Measurements from ENCODE around the gene OR2Y1.
"Not testable (repeated sequence)": the region's sequence is repeated elsewhere in the genome, so short reads cannot be mapped to it uniquely, and the experiment has no call there.

OR2Y1 gene

GRCh38 chr5:180755601-180756000 lies 15.7 kb upstream of the OR2Y1 start:
- Histone ChIP-seq H4K91ac (ENCODE audit: low read depth, low read length) (no peak overlapping the region), H2AK5ac (ENCODE audit: low read length) (no peak overlapping the region)
- WGBS (ENCODE audit: extremely low coverage, insufficient coverage, insufficient read length) = no CpG with 5 or more reads among the region's 2 CpGs

GRCh38 chr5:180744253-180744652 lies 4.4 kb upstream of the OR2Y1 start:
- WGBS (ENCODE audit: extremely low coverage, insufficient coverage, insufficient read length) = no CpG with 5 or more reads among the region's 5 CpGs
- Histone ChIP-seq H3K4ac (ENCODE audit: low read depth, low read length) (no peak overlapping the region), H2BK120ac (ENCODE audit: insufficient read depth, low read length, poor library complexity) (no peak overlapping the region), H3K4me1 (ENCODE audit: control insufficient read depth in 1 of 2, insufficient read depth in 2 of 2, low read length in 2 of 2) (no peaks in the 10 kb centered on the region), H3K23ac (ENCODE audit: low read length) (no peak overlapping the region), H2AK5ac (ENCODE audit: low read length) (no peak overlapping the region), H3K27me3 (ENCODE audit: insufficient read depth, low read length) (no peaks in the 10 kb centered on the region), H3K36me3 (ENCODE audit: control insufficient read depth in 1 of 2, insufficient read depth in 2 of 2, low read length in 2 of 2) (no peaks in the 10 kb centered on the region), H4K8ac (ENCODE audit: low read depth, low read length) (no peak overlapping the region), H3K14ac (ENCODE audit: low read length) (no peak overlapping the region), H3K79me2 (ENCODE audit: control insufficient read depth, insufficient read depth, low read length, poor library complexity) (no peaks in the 10 kb centered on the region), H2BK5ac (ENCODE audit: low read depth, low read length, poor library complexity) (no peak overlapping the region), H2BK12ac (ENCODE audit: low read length) (no peak overlapping the region), H3K9me3 (ENCODE audit: insufficient read depth, low read depth, low read length) (peaks cover 3% of the 10 kb centered on the region), H3K9ac (ENCODE audit: low read length) (no peak overlapping the region), H3K4me3 (ENCODE audit: low read depth, low read length) (no peak overlapping the region), H3K4me2 (ENCODE audit: low read length) (no peak overlapping the region), H3K18ac (ENCODE audit: low read length) (no peak overlapping the region), H4K91ac (ENCODE audit: low read depth, low read length) (no peak overlapping the region), H2AFZ (ENCODE audit: insufficient read depth, low read length, poor library complexity) (no peak overlapping the region), H4K12ac (ENCODE audit: low read depth, low read length) (no peak overlapping the region), H3K27ac (ENCODE audit: low read depth, low read length) (no peak overlapping the region), H3K79me1 (ENCODE audit: low read length) (no peaks in the 10 kb centered on the region)
- DNase-seq = no peak

More at GRCh38 chr5:180755601-180756000, 15.7 kb upstream of the OR2Y1 start:
- no peaks in the 10 kb centered on the region for H3K27me3 ChIP-seq (ENCODE audit: insufficient read depth, low read length)
- H3K14ac ChIP-seq (ENCODE audit: low read length) = no peak overlapping the region
- H3K4ac ChIP-seq (ENCODE audit: low read depth, low read length) = no peak overlapping the region
- no peaks in the 10 kb centered on the region for H3K79me1 ChIP-seq (ENCODE audit: low read length)
- H3K27ac ChIP-seq (ENCODE audit: low read depth, low read length) = no peak overlapping the region
- no peak overlapping the region for H2BK5ac ChIP-seq (ENCODE audit: low read depth, low read length, poor library complexity)
- no peak for DNase-seq
- H4K8ac ChIP-seq (ENCODE audit: low read depth, low read length) = no peak overlapping the region
- no peaks in the 10 kb centered on the region for H3K4me1 ChIP-seq (ENCODE audit: control insufficient read depth in 1 of 2, insufficient read depth in 2 of 2, low read length in 2 of 2)
- no peaks in the 10 kb centered on the region for H3K79me2 ChIP-seq (ENCODE audit: control insufficient read depth, insufficient read depth, low read length, poor library complexity)
- no peak overlapping the region for H2BK12ac ChIP-seq (ENCODE audit: low read length)
- H3K9ac ChIP-seq (ENCODE audit: low read length) = no peak overlapping the region
- H3K36me3 ChIP-seq (ENCODE audit: control insufficient read depth in 1 of 2, insufficient read depth in 2 of 2, low read length in 2 of 2) = no peaks in the 10 kb centered on the region
- no peak overlapping the region for H2AFZ ChIP-seq (ENCODE audit: insufficient read depth, low read length, poor library complexity)
- peaks cover 15% of the 10 kb centered on the region for H3K9me3 ChIP-seq (ENCODE audit: insufficient read depth, low read depth, low read length)
- no peak overlapping the region for H2BK120ac ChIP-seq (ENCODE audit: insufficient read depth, low read length, poor library complexity)
- H4K12ac ChIP-seq (ENCODE audit: low read depth, low read length) = no peak overlapping the region
- H3K4me2 ChIP-seq (ENCODE audit: low read length) = no peak overlapping the region
- no peak overlapping the region for H3K23ac ChIP-seq (ENCODE audit: low read length)
- H3K4me3 ChIP-seq (ENCODE audit: low read depth, low read length) = no peak overlapping the region
- H3K18ac ChIP-seq (ENCODE audit: low read length) = no peak overlapping the region

GRCh38 chr5:180742727-180743126 lies 2.9 kb upstream of the OR2Y1 start:
- DNase-seq = peak in 1 of 2 donors; percentile 5
- Histone ChIP-seq H2BK12ac (ENCODE audit: low read length) (no peak overlapping the region), H2AK5ac (ENCODE audit: low read length) (no peak overlapping the region), H4K12ac (ENCODE audit: low read depth, low read length) (no peak overlapping the region), H4K91ac (ENCODE audit: low read depth, low read length) (no peak overlapping the region), H4K8ac (ENCODE audit: low read depth, low read length) (no peak overlapping the region), H3K36me3 (ENCODE audit: control insufficient read depth in 1 of 2, insufficient read depth in 2 of 2, low read length in 2 of 2) (no peaks in the 10 kb centered on the region), H3K14ac (ENCODE audit: low read length) (no peak overlapping the region), H2BK5ac (ENCODE audit: low read depth, low read length, poor library complexity) (no peak overlapping the region), H3K9ac (ENCODE audit: low read length) (no peak overlapping the region), H3K4me2 (ENCODE audit: low read length) (no peak overlapping the region), H3K18ac (ENCODE audit: low read length) (no peak overlapping the region), H3K27me3 (ENCODE audit: insufficient read depth, low read length) (no peaks in the 10 kb centered on the region), H3K79me2 (ENCODE audit: control insufficient read depth, insufficient read depth, low read length, poor library complexity) (no peaks in the 10 kb centered on the region), H2AFZ (ENCODE audit: insufficient read depth, low read length, poor library complexity) (no peak overlapping the region), H3K4me3 (ENCODE audit: low read depth, low read length) (no peak overlapping the region), H3K4me1 (ENCODE audit: control insufficient read depth in 1 of 2, insufficient read depth in 2 of 2, low read length in 2 of 2) (no peaks in the 10 kb centered on the region), H3K4ac (ENCODE audit: low read depth, low read length) (no peak overlapping the region), H3K27ac (ENCODE audit: low read depth, low read length) (no peak overlapping the region), H2BK120ac (ENCODE audit: insufficient read depth, low read length, poor library complexity) (no peak overlapping the region), H3K9me3 (ENCODE audit: insufficient read depth, low read depth, low read length) (peaks cover 3% of the 10 kb centered on the region), H3K23ac (ENCODE audit: low read length) (no peak overlapping the region), H3K79me1 (ENCODE audit: low read length) (no peaks in the 10 kb centered on the region)
- no CpG with 5 or more reads among the region's 6 CpGs for WGBS (ENCODE audit: extremely low coverage, insufficient coverage, insufficient read length)

GRCh38 chr5:180740953-180741352 lies 1.1 kb upstream of the OR2Y1 start:
- not testable (repeated sequence) for H3K14ac ChIP-seq (ENCODE audit: low read length); H3K18ac ChIP-seq (ENCODE audit: low read length); H3K9me3 ChIP-seq (ENCODE audit: insufficient read depth, low read depth, low read length); H3K4ac ChIP-seq (ENCODE audit: low read depth, low read length); H3K23ac ChIP-seq (ENCODE audit: low read length); H2BK120ac ChIP-seq (ENCODE audit: insufficient read depth, low read length, poor library complexity); H3K4me3 ChIP-seq (ENCODE audit: low read depth, low read length); H2AFZ ChIP-seq (ENCODE audit: insufficient read depth, low read length, poor library complexity); H3K4me1 ChIP-seq (ENCODE audit: control insufficient read depth in 1 of 2, insufficient read depth in 2 of 2, low read length in 2 of 2); DNase-seq; H3K79me1 ChIP-seq (ENCODE audit: low read length); H4K91ac ChIP-seq (ENCODE audit: low read depth, low read length); H3K36me3 ChIP-seq (ENCODE audit: control insufficient read depth in 1 of 2, insufficient read depth in 2 of 2, low read length in 2 of 2); H2BK5ac ChIP-seq (ENCODE audit: low read depth, low read length, poor library complexity); H3K4me2 ChIP-seq (ENCODE audit: low read length); H4K12ac ChIP-seq (ENCODE audit: low read depth, low read length); H4K8ac ChIP-seq (ENCODE audit: low read depth, low read length); H3K27ac ChIP-seq (ENCODE audit: low read depth, low read length); H2AK5ac ChIP-seq (ENCODE audit: low read length); H3K27me3 ChIP-seq (ENCODE audit: insufficient read depth, low read length); H2BK12ac ChIP-seq (ENCODE audit: low read length); H3K79me2 ChIP-seq (ENCODE audit: control insufficient read depth, insufficient read depth, low read length, poor library complexity); H3K9ac ChIP-seq (ENCODE audit: low read length)
- WGBS (ENCODE audit: extremely low coverage, insufficient coverage, insufficient read length) = no CpG with 5 or more reads among the region's 4 CpGs

Measured in trophoblast cell (in vitro differentiated cells and primary cell).